Keratinocyte (primary cell): Measurements from ENCODE around the gene LSAMP. TPM values are rescaled to one million over a fixed set of nuclear protein-coding genes. Genes with fewer than 3 reads are reported as not detected.

Experiments
- DNase-seq: peaks from one replicate; pipeline ENCODE4 v3.0.0-alpha.2; 2011; ENCODE audit warnings: low read depth, missing footprints, low spot score
- FAIRE-seq: peaks from 2 replicates; lab custom pipeline; 2011; peaks lifted over from hg19 to GRCh38; lab: Jason Lieb, UNC
- H2AFZ ChIP-seq: 2 replicates; pipeline ENCODE4 v1.6.0; 2012; ENCODE audit warnings: low read length, control low read depth, inconsistent platforms; ENCODE audit not compliant: control insufficient read depth
- H3K27ac ChIP-seq: 2 replicates; pipeline ENCODE4 v1.5.1; 2011; ENCODE audit warnings: low read length; ENCODE audit not compliant: control insufficient read depth, insufficient read depth
- H3K27me3 ChIP-seq: 3 replicates; pipeline ENCODE4 v1.6.0; 2011; ENCODE audit warnings: low read length; ENCODE audit not compliant: control insufficient read depth, insufficient read depth; ENCODE audit errors: extremely low read depth
- H3K36me3 ChIP-seq, 2 experiments: 2 replicates in 1 of 2; 3 replicates in 1 of 2; pipeline ENCODE4 v1.5.1; 2011; ENCODE audit warnings: low read length in 2 of 2, mild to moderate bottlenecking in 1 of 2; ENCODE audit not compliant: control insufficient read depth in 2 of 2, insufficient read depth in 2 of 2; ENCODE audit errors: extremely low read depth in 1 of 2
- H3K4me1 ChIP-seq: 3 replicates; pipeline ENCODE4 v1.5.1; 2011; ENCODE audit warnings: low read length; ENCODE audit not compliant: control insufficient read depth, insufficient read depth; ENCODE audit errors: extremely low read depth
- H3K4me2 ChIP-seq: 3 replicates; pipeline ENCODE4 v1.6.0; 2011; ENCODE audit warnings: low read depth, low read length; ENCODE audit not compliant: control insufficient read depth, insufficient read depth; ENCODE audit errors: extremely low read depth
- H3K4me3 ChIP-seq, 3 experiments: fragments of 200-600 bp in 1 of 3; sonication (generic) in 1 of 3; 2 replicates in 2 of 3; 3 replicates in 1 of 3; pipeline ENCODE4 v1.5.1; 2011 to 2016; ENCODE audit warnings: low read length in 3 of 3, mild to moderate bottlenecking in 3 of 3, control low read depth in 2 of 3, inconsistent platforms in 1 of 3, low read depth in 1 of 3, mixed read lengths in 1 of 3, mixed run types in 1 of 3, moderate library complexity in 1 of 3; ENCODE audit not compliant: control insufficient read depth in 2 of 3, insufficient read depth in 2 of 3; ENCODE audit errors: extremely low read depth in 1 of 3
- H3K79me2 ChIP-seq: 2 replicates; pipeline ENCODE4 v1.6.0; 2012; ENCODE audit warnings: low read length; ENCODE audit not compliant: control insufficient read depth, insufficient read depth
- H3K9ac ChIP-seq: 3 replicates; pipeline ENCODE4 v1.6.0; 2011; ENCODE audit warnings: low read length; ENCODE audit not compliant: control insufficient read depth, insufficient read depth; ENCODE audit errors: extremely low read depth
- H3K9me1 ChIP-seq: 3 replicates; pipeline ENCODE4 v1.6.0; 2011; ENCODE audit warnings: low read length; ENCODE audit not compliant: control insufficient read depth, insufficient read depth; ENCODE audit errors: extremely low read depth
- H3K9me3 ChIP-seq: 2 replicates; pipeline ENCODE4 v1.5.1; 2012; ENCODE audit warnings: low read depth, low read length; ENCODE audit not compliant: control insufficient read depth
- H4K20me1 ChIP-seq: 3 replicates; pipeline ENCODE4 v1.6.0; 2011; ENCODE audit warnings: low read length; ENCODE audit not compliant: control insufficient read depth, insufficient read depth; ENCODE audit errors: extremely low read depth
- EZH2 ChIP-seq: IDR thresholded peaks from one replicate; pipeline ENCODE4 v1.6.1; 2012; ENCODE audit warnings: inconsistent platforms, mild to moderate bottlenecking, low read length, moderate library complexity
- dilution Hi-C: fragments of 300-500 bp; cut with MboI; formaldehyde crosslinking; loops from one replicate; pipeline ENCODE4 v1.7.0; 2020; ENCODE audit warnings: low sequenced_read_pairs; ENCODE audit not compliant: extremely low pct_ligation_motif_present
- polyA plus RNA-seq, 5 experiments: library from polyadenylated mRNA; depleted of rRNA in 3 of 5; stranded (reverse) in 3 of 5; stranded (forward) in 1 of 5; unstranded in 1 of 5; fragments of >200 nt; gene quantifications; 1 replicate in 1 of 5; 2 replicates in 3 of 5; 3 replicates in 1 of 5; pipeline versions ENCODE4 v1.2.1 to v1.2.3, GENCODE V29; 2011 to 2012; ENCODE audit warnings: missing spikeins in 2 of 5, low read depth in 1 of 5, low replicate concordance in 1 of 5
- TF ChIP-seq, protein P1 (sequence below), 3 experiments: IDR thresholded peaks in 1 of 3; conservative IDR thresholded peaks in 1 of 3; optimal IDR thresholded peaks in 1 of 3; 2 replicates in 2 of 3; 3 replicates in 1 of 3; pipeline versions ENCODE3 to v1.5.1; 2011; ENCODE audit warnings: low read length in 3 of 3, mild to moderate bottlenecking in 3 of 3, moderate library complexity in 2 of 3, control low read depth in 1 of 3, inconsistent platforms in 1 of 3; ENCODE audit not compliant: insufficient read depth in 2 of 3; ENCODE audit errors: extremely low read depth in 1 of 3

Gene LSAMP
- polyA plus RNA-seq, 1 donor (not counting 4 experiments of a cell fraction or from before 2014, with no cell fraction given), result 0.12 TPM

DNA sequence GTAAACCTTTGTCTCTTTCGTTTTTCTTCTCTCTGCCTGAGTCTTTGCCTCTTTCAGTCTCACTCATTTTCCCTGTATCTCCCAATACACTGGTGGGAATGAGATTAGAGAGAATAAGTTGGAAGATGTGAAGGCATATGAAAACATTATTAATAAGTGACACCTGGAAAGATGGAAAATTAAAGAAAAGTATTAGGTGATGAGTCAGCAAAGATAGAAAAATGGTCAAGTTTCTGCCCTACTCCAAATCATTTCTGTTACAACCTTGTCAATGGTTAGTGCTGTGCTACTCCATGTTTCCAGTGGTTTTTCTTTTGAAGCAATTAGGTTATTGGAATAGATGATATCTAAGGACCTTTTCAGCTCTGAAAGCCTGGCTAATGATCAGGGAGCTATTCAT is 252.8 kb downstream of the LSAMP start:
- dilution Hi-C loops, result no loop called here
- H3K4me1 ChIP-seq, result no peaks in the 10 kb centered on the region
- DNase-seq (no peak), FAIRE-seq (no peak)
- H3K4me3 ChIP-seq, result no peak overlapping the region
- H2AFZ ChIP-seq, result no peak overlapping the region
- no peaks in the 10 kb centered on the region for H3K79me2 ChIP-seq
- no peak overlapping the region for H3K27ac ChIP-seq
- no peaks in the 10 kb centered on the region for H4K20me1 ChIP-seq
- H3K27me3 ChIP-seq, result no peaks in the 10 kb centered on the region
- H3K9me1 ChIP-seq, result no peaks in the 10 kb centered on the region
- H3K4me2 ChIP-seq, result no peak overlapping the region
- H3K36me3 ChIP-seq, result no peaks in the 10 kb centered on the region
- TF ChIP-seq EZH2, result no peak
- TF ChIP-seq, protein P1, sequence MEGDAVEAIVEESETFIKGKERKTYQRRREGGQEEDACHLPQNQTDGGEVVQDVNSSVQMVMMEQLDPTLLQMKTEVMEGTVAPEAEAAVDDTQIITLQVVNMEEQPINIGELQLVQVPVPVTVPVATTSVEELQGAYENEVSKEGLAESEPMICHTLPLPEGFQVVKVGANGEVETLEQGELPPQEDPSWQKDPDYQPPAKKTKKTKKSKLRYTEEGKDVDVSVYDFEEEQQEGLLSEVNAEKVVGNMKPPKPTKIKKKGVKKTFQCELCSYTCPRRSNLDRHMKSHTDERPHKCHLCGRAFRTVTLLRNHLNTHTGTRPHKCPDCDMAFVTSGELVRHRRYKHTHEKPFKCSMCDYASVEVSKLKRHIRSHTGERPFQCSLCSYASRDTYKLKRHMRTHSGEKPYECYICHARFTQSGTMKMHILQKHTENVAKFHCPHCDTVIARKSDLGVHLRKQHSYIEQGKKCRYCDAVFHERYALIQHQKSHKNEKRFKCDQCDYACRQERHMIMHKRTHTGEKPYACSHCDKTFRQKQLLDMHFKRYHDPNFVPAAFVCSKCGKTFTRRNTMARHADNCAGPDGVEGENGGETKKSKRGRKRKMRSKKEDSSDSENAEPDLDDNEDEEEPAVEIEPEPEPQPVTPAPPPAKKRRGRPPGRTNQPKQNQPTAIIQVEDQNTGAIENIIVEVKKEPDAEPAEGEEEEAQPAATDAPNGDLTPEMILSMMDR (optimal IDR thresholded peaks at IDR 0.05 in 1 of 3, IDR thresholded peaks at IDR 0.05 in 1 of 3, conservative IDR thresholded peaks at IDR 0.05 in 1 of 3; ENCODE audit: extremely low read depth in 1 of 3, insufficient read depth in 2 of 3, low read length in 3 of 3), result no peak
- H3K9ac ChIP-seq, result no peak overlapping the region
- H3K9me3 ChIP-seq, result no peaks in the 10 kb centered on the region

DNA sequence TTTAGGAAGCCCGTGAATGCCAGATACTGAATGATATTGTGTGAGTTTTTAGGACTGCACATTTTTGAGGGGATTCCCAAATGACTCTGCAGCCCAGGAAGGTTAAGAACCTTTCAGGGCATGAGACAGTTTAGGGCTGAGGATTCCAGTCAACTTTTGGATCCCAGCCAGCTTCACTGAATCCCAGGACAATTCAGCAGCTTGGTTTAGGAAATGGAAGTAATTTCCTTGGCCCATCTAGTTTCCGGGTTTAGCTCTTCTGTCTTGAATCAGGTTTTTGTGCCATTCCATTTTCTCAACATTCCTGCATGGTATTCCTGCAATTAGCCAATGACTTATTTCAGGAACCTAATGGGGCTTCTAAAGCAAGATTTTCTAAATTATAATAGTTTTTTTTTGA is 253.9 kb downstream of the LSAMP start:
- Histone ChIP-seq H2AFZ (no peak overlapping the region), H3K4me2 (no peak overlapping the region), H3K27ac (no peak overlapping the region), H3K36me3 (no peaks in the 10 kb centered on the region), H3K4me1 (no peaks in the 10 kb centered on the region), H3K9me1 (no peaks in the 10 kb centered on the region), H3K9me3 (no peaks in the 10 kb centered on the region), H3K4me3 (no peak overlapping the region), H3K79me2 (no peaks in the 10 kb centered on the region), H3K9ac (no peak overlapping the region), H3K27me3 (no peaks in the 10 kb centered on the region), H4K20me1 (no peaks in the 10 kb centered on the region)
- TF ChIP-seq, protein P1 (optimal IDR thresholded peaks at IDR 0.05 in 1 of 3, IDR thresholded peaks at IDR 0.05 in 1 of 3, conservative IDR thresholded peaks at IDR 0.05 in 1 of 3; ENCODE audit: extremely low read depth in 1 of 3, insufficient read depth in 2 of 3, low read length in 3 of 3), result no peak
- TF ChIP-seq EZH2, result no peak
- dilution Hi-C loops, result no loop called here
- FAIRE-seq (no peak), DNase-seq (no peak)
